Measurements from ENCODE around the gene DCAF4. TPM values are rescaled to one million over a fixed set of nuclear protein-coding genes. Genes with fewer than 3 reads are reported as not detected.

The DCAF4 gene
- total RNA-seq, 1 experiment from 2014 or later: 23.4 TPM

DNA sequence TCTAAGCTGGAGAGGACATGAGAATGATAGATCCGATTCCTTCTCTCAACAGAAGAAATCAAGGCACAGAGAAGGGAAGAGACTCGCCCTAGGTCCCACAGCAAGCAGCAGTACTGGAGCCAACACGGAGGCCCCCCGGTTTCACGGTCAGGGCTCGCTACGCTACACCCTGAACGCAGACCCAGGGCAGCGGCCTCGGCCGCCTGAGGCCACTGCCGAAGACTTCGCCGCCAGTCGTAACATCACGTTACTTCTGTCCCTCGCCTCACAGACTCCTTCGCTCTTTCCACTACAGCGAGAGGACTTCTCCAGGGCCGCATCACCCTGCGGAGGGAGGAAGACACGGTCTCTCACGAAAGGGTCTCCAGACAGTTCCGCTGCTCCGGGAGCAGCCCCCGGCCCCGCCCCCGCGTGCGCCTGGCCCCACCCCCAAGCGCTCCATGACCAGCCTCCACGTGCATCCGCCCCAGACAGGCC lies 411 bp upstream of the DCAF4 start:
- POLR2A ChIA-PET (ENCODE audit: low non-redundant PET): no interaction called here
- Histone ChIP-seq H3K9me3 (ENCODE audit: low read depth, low read length, poor library complexity, severe bottlenecking) (no peaks in the 10 kb centered on the region), H3K4me3 (ENCODE audit: low read depth, low read length, poor library complexity, severe bottlenecking) (peak overlapping the region; percentile 84), H3K36me3 (ENCODE audit: insufficient read depth, low read length, poor library complexity, severe bottlenecking) (no peaks in the 10 kb centered on the region), H3K4me1 (ENCODE audit: insufficient read depth, low read length, poor library complexity, severe bottlenecking) (no peaks in the 10 kb centered on the region), H3K27ac (ENCODE audit: low read depth, low read length, poor library complexity, severe bottlenecking) (no peak overlapping the region), H3K27me3 (replicated peaks; ENCODE audit: insufficient read depth, low read depth, low read length, poor library complexity) (no peaks in the 10 kb centered on the region)
- CTCF ChIA-PET: no interaction called here
- no peak for DNase-seq (ENCODE audit: low spot score)
- no TSS peak for BruUV-seq (replicated peaks)
- no peak for TF ChIP-seq EZH2 (IDR thresholded peaks at IDR 0.05; ENCODE audit: borderline replicate concordance, low read depth, low read length, poor library complexity, severe bottlenecking)
- TF ChIP-seq CTCF (conservative IDR thresholded peaks at IDR 0.05; ENCODE audit: low read depth, low read length): no peak
- intact Hi-C loops (cut with micrococcal nuclease; ENCODE audit: unreplicated experiment): loop anchor here (2.0 kb wide), 1 partner anchor 17 kb away; no protein-coding TSS in a partner anchor

DNA sequence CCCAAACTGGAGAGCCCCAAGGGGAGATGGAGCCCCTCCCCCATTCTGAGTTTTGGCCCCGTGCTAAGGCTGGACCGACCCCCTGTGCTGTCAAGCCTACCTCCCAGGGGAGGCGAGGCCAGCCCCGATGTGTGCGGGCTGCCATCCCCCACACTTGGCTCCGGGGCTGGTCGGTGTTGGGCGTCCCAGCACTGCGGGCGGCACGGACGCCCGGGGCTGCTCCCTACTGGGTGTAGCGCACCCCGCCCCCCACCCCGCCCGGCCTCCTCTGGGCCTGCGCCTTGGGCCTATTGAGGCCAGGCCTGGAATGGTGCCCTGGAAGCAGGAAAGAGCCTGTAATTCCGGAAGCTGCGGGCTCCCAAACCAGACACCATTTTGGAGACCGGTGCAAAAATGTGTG lies 2.6 kb downstream of the DCAF4 start:
- POLR2A ChIA-PET (ENCODE audit: low non-redundant PET): interaction anchor here (0.6 kb wide), 1 partner anchor 67 kb away, joined by 15 read pairs; no protein-coding TSS in a partner anchor

DNA sequence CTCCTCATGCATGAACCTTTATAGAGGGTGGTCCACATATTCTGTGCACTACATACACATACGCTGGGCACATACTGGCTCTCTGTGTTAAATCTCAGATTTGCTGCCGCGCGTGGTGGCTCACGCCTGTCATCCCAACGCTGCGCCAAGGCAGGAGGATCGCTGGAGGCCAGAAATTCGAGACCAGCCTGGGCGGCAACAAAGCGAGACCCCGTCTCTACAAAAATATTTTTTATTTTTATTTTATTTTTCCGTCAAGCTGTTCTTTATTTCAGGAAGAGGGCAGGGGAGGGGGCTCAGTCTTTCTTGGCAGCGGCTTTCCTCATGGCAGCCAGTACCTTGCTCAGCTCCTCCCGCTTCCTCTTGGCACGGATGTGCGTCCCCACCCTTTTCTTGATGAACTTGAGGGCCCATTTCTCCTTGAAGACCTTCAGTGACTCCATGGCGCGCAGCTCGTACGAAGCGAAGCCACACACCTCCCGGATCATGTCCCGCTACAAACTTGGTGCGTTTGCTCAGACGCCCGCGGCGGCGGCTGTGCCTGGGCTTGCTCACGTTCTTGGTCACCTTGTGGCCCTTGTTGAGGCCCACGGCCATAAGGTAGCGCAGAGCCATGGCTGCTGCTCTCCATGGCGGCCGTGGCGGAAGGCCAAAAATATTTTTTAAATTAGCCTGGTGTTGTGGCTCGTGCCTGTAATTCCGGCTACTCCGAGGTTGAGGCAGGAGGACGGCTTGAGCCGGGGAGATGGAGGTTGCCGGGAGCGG lies 3.2 kb downstream of the DCAF4 start:
- TF ChIP-seq EZH2 (IDR thresholded peaks at IDR 0.05; ENCODE audit: borderline replicate concordance, low read depth, low read length, poor library complexity, severe bottlenecking) (no peak), CTCF (conservative IDR thresholded peaks at IDR 0.05; ENCODE audit: low read depth, low read length) (no peak)
- no peaks in the 10 kb centered on the region for H3K36me3 ChIP-seq (ENCODE audit: insufficient read depth, low read length, poor library complexity, severe bottlenecking)
- BruUV-seq (replicated peaks): no TSS peak
- no peak for DNase-seq (ENCODE audit: low spot score)
- intact Hi-C loops (cut with micrococcal nuclease; ENCODE audit: unreplicated experiment): no loop called here
- H3K9me3 ChIP-seq (ENCODE audit: low read depth, low read length, poor library complexity, severe bottlenecking): no peaks in the 10 kb centered on the region
- ChIA-PET POLR2A (ENCODE audit: low non-redundant PET) (interaction anchor here (0.6 kb wide), 1 partner anchor 67 kb away, joined by 15 read pairs; no protein-coding TSS in a partner anchor), CTCF (interaction anchor here (0.6 to 0.7 kb wide), 3 partner anchors 19 to 416 kb away, joined by 3 to 4 read pairs (median 3); no protein-coding TSS in a partner anchor)
- no peaks in the 10 kb centered on the region for H3K27me3 ChIP-seq (replicated peaks; ENCODE audit: insufficient read depth, low read depth, low read length, poor library complexity)
- no peak overlapping the region for H3K4me3 ChIP-seq (ENCODE audit: low read depth, low read length, poor library complexity, severe bottlenecking)
- H3K4me1 ChIP-seq (ENCODE audit: insufficient read depth, low read length, poor library complexity, severe bottlenecking): no peaks in the 10 kb centered on the region
- no peak overlapping the region for H3K27ac ChIP-seq (ENCODE audit: low read depth, low read length, poor library complexity, severe bottlenecking)

More for the DNA sequence above, 2.6 kb downstream of the DCAF4 start:
- no peaks in the 10 kb centered on the region for H3K36me3 ChIP-seq (ENCODE audit: insufficient read depth, low read length, poor library complexity, severe bottlenecking)
- intact Hi-C loops (cut with micrococcal nuclease; ENCODE audit: unreplicated experiment): no loop called here
- H3K4me1 ChIP-seq (ENCODE audit: insufficient read depth, low read length, poor library complexity, severe bottlenecking): no peaks in the 10 kb centered on the region
- H3K9me3 ChIP-seq (ENCODE audit: low read depth, low read length, poor library complexity, severe bottlenecking): no peaks in the 10 kb centered on the region
- no peak overlapping the region for H3K4me3 ChIP-seq (ENCODE audit: low read depth, low read length, poor library complexity, severe bottlenecking)
- no TSS peak for BruUV-seq (replicated peaks)
- DNase-seq (ENCODE audit: low spot score): no peak
- TF ChIP-seq CTCF (conservative IDR thresholded peaks at IDR 0.05; ENCODE audit: low read depth, low read length): no peak
- no peak for TF ChIP-seq EZH2 (IDR thresholded peaks at IDR 0.05; ENCODE audit: borderline replicate concordance, low read depth, low read length, poor library complexity, severe bottlenecking)
- H3K27me3 ChIP-seq (replicated peaks; ENCODE audit: insufficient read depth, low read depth, low read length, poor library complexity): no peaks in the 10 kb centered on the region
- no peak overlapping the region for H3K27ac ChIP-seq (ENCODE audit: low read depth, low read length, poor library complexity, severe bottlenecking)
- CTCF ChIA-PET: no interaction called here
